Measurements from ENCODE around the gene PKHD1. TPM values are rescaled to one million over a fixed set of nuclear protein-coding genes. Genes with fewer than 3 reads are reported as not detected.

Gene PKHD1
- total and polyA plus RNA-seq, 2 donors = 0.02 to 0.05 TPM

DNA sequence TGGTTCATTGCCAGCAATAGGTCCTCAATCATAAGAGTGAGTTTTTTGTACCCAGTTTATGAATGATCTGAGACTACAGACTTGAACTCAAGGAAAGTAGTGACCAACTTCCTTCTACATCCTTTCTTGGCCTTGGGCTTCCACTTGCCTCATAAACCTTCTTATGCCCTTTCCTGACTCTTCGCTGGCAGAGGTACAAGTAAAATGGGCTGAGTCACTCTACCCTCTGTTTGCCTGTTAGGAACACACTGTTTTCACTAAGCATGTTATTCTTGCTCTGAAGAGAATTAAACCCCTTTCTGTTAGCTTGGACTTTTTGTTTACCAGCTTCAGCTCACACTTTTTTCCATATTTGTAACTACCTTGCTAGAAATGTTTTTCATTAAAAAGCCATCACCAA lies 74.4 kb downstream of the PKHD1 start:
- 51% methylated on average over 1 of the region's 1 CpG for WGBS
- H3K27ac ChIP-seq (ENCODE audit: low read depth in 1 of 2, low read length in 1 of 2) = no peak overlapping the region
- H3K4me1 ChIP-seq (ENCODE audit: control insufficient read depth in 2 of 2, insufficient read depth in 2 of 2, low read length in 2 of 2) = no peaks in the 10 kb centered on the region
- H3K27me3 ChIP-seq (ENCODE audit: control insufficient read depth in 2 of 2, insufficient read depth in 1 of 2, low read length in 1 of 2) = no peaks in the 10 kb centered on the region
- DNase-seq (ENCODE audit: low read depth in 6 of 9, low spot score in 9 of 9) = no peak
- no peaks in the 10 kb centered on the region for H3K36me3 ChIP-seq (ENCODE audit: control insufficient read depth in 2 of 2, insufficient read depth in 2 of 2, low read length in 1 of 2)
- no peak overlapping the region for H3K4me3 ChIP-seq (ENCODE audit: low read length in 2 of 2)
- H3K9me3 ChIP-seq (ENCODE audit: control insufficient read depth in 2 of 2, insufficient read depth in 1 of 2, low read length in 1 of 2) = no peaks in the 10 kb centered on the region

DNA sequence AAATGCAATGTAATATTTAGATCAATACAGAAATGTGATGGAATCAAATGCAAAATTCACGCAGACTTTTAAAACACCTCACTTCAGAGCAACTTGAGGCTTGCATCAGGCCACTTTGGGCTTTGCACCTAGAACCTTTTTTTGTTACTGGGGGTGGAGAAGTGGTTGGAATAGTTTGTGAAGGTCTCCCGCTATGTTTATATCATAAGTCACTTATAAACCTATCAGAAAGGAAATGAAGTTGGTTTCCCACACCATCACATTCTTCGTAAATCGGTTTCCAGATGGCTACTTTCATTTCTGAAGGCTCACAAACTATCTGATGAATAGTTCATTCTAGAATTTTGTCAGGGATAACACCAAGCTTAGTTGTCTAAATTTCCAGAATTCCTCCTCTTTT lies 74.8 kb downstream of the PKHD1 start:
- Histone ChIP-seq H3K36me3 (ENCODE audit: control insufficient read depth in 2 of 2, insufficient read depth in 2 of 2, low read length in 1 of 2) (no peaks in the 10 kb centered on the region), H3K27ac (ENCODE audit: low read depth in 1 of 2, low read length in 1 of 2) (no peak overlapping the region), H3K4me1 (ENCODE audit: control insufficient read depth in 2 of 2, insufficient read depth in 2 of 2, low read length in 2 of 2) (no peaks in the 10 kb centered on the region), H3K4me3 (ENCODE audit: low read length in 2 of 2) (no peak overlapping the region), H3K9me3 (ENCODE audit: control insufficient read depth in 2 of 2, insufficient read depth in 1 of 2, low read length in 1 of 2) (no peaks in the 10 kb centered on the region), H3K27me3 (ENCODE audit: control insufficient read depth in 2 of 2, insufficient read depth in 1 of 2, low read length in 1 of 2) (no peaks in the 10 kb centered on the region)
- WGBS = 95% methylated on average over 4 of the region's 4 CpGs
- DNase-seq (ENCODE audit: low read depth in 6 of 9, low spot score in 9 of 9) = no peak

DNA sequence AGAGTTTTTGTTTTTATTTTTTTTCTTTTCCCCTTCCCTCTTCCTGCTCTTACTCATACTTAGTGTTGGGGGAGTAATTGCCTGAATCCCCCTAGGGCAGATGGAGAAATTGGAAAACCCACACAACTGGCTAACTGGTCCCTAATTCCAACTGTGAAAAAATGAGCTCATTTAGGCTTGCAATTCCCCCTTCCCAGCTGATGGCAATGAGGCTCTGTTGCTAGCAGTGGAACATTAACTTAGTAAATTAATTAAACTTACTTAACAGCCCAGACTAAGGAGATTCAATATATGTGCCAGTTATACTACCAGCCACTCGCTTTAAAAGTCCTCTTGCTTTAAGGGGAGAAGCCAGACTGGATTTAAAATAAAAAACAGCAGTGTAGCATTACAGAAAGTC lies 76.6 kb downstream of the PKHD1 start:
- Histone ChIP-seq H3K27me3 (ENCODE audit: control insufficient read depth in 2 of 2, insufficient read depth in 1 of 2, low read length in 1 of 2) (no peaks in the 10 kb centered on the region), H3K4me3 (ENCODE audit: low read length in 2 of 2) (no peak overlapping the region), H3K36me3 (ENCODE audit: control insufficient read depth in 2 of 2, insufficient read depth in 2 of 2, low read length in 1 of 2) (no peaks in the 10 kb centered on the region), H3K27ac (ENCODE audit: low read depth in 1 of 2, low read length in 1 of 2) (no peak overlapping the region), H3K4me1 (ENCODE audit: control insufficient read depth in 2 of 2, insufficient read depth in 2 of 2, low read length in 2 of 2) (no peaks in the 10 kb centered on the region), H3K9me3 (ENCODE audit: control insufficient read depth in 2 of 2, insufficient read depth in 1 of 2, low read length in 1 of 2) (no peaks in the 10 kb centered on the region)
- DNase-seq (ENCODE audit: low read depth in 6 of 9, low spot score in 9 of 9) = no peak
- WGBS = 90% methylated on average over 1 of the region's 1 CpG

DNA sequence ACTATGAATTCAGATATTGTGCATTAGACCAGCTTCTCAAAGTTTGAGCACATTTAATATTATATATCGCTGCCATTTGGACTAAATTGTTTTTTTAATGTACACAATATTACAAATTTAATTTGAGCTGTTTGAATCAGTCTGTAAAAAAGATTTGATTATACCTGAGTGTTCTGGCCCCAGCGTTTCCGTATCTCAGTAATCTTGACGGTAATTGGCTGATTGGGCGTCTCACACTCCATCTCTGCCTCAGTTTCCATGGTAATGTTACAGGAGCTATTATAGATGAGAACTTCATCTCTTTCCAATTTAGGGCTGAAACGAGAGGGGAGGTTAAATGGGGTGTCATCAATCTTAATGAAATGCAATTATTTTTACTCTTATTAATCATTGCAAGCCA lies 77.3 kb downstream of the PKHD1 start:
- DNase-seq (ENCODE audit: low read depth in 6 of 9, low spot score in 9 of 9) = no peak
- no peaks in the 10 kb centered on the region for H3K36me3 ChIP-seq (ENCODE audit: control insufficient read depth in 2 of 2, insufficient read depth in 2 of 2, low read length in 1 of 2)
- H3K9me3 ChIP-seq (ENCODE audit: control insufficient read depth in 2 of 2, insufficient read depth in 1 of 2, low read length in 1 of 2) = no peaks in the 10 kb centered on the region
- no peak overlapping the region for H3K27ac ChIP-seq (ENCODE audit: low read depth in 1 of 2, low read length in 1 of 2)
- H3K27me3 ChIP-seq (ENCODE audit: control insufficient read depth in 2 of 2, insufficient read depth in 1 of 2, low read length in 1 of 2) = no peaks in the 10 kb centered on the region
- WGBS = 92% methylated on average over 6 of the region's 6 CpGs
- no peaks in the 10 kb centered on the region for H3K4me1 ChIP-seq (ENCODE audit: control insufficient read depth in 2 of 2, insufficient read depth in 2 of 2, low read length in 2 of 2)
- no peak overlapping the region for H3K4me3 ChIP-seq (ENCODE audit: low read length in 2 of 2)

DNA sequence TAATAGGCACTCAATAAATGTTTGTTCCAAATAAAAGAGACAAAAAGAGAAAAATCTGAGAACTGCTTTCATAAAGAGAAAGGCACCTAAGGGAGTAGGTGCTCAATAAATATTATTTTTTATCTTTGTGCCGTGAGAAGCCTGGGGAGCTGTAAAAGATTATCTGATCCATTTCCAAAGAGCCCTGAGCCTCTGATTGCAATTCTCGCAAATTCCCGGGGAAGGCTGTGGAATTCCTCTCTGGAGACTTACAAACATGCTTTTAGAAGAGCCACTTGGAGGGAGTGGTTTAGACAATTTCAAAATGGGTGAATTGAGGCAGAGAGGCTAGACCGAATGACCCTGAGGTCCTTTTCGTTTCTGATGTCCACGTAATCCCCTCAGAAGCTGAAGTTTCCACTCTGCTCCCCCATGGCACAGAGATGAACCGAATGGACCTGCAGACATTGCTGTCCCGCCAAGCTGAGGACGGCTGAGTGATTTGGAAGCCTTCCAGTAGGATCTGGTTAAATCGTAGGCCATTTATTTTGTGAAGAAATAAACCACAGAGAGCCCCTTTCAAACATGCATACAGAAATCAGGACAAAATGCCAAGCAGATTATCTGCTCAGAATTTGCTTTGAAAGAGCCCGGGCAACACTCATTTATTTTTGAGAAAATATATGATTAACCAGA lies 77.8 kb downstream of the PKHD1 start:
- Histone ChIP-seq H3K27me3 (ENCODE audit: control insufficient read depth in 2 of 2, insufficient read depth in 1 of 2, low read length in 1 of 2) (no peaks in the 10 kb centered on the region), H3K36me3 (ENCODE audit: control insufficient read depth in 2 of 2, insufficient read depth in 2 of 2, low read length in 1 of 2) (no peaks in the 10 kb centered on the region), H3K4me3 (ENCODE audit: low read length in 2 of 2) (no peak overlapping the region), H3K9me3 (ENCODE audit: control insufficient read depth in 2 of 2, insufficient read depth in 1 of 2, low read length in 1 of 2) (no peaks in the 10 kb centered on the region), H3K4me1 (ENCODE audit: control insufficient read depth in 2 of 2, insufficient read depth in 2 of 2, low read length in 2 of 2) (no peaks in the 10 kb centered on the region), H3K27ac (ENCODE audit: low read depth in 1 of 2, low read length in 1 of 2) (no peak overlapping the region)
- 85% methylated on average over 11 of the region's 11 CpGs for WGBS
- no peak for DNase-seq (ENCODE audit: low read depth in 6 of 9, low spot score in 9 of 9)

DNA sequence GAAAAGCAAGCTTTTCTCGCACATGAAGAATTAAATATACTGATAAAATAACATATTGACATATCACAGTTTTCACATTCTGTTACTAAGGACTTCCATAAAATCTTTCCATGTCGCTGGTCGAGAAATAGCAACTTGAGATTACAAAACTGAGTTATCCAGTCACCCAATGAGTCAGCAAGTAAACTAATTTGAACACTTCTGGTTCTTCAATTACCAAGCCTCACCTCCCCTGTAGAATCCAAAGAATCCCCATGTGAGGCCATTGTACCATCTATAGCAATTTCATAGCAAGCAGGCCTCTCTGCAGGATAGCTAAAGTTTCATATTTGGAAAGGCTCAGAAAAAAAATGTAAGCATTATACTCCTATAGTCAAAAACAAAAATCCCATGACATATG lies 87.3 kb downstream of the PKHD1 start:
- DNase-seq (ENCODE audit: low read depth in 6 of 9, low spot score in 9 of 9) = no peak
- 94% methylated on average over 3 of the region's 3 CpGs for WGBS
- Histone ChIP-seq H3K27ac (ENCODE audit: low read depth in 1 of 2, low read length in 1 of 2) (no peak overlapping the region), H3K4me3 (ENCODE audit: low read length in 2 of 2) (no peak overlapping the region), H3K36me3 (ENCODE audit: control insufficient read depth in 2 of 2, insufficient read depth in 2 of 2, low read length in 1 of 2) (no peaks in the 10 kb centered on the region), H3K4me1 (ENCODE audit: control insufficient read depth in 2 of 2, insufficient read depth in 2 of 2, low read length in 2 of 2) (no peaks in the 10 kb centered on the region), H3K27me3 (ENCODE audit: control insufficient read depth in 2 of 2, insufficient read depth in 1 of 2, low read length in 1 of 2) (no peaks in the 10 kb centered on the region), H3K9me3 (ENCODE audit: control insufficient read depth in 2 of 2, insufficient read depth in 1 of 2, low read length in 1 of 2) (no peaks in the 10 kb centered on the region)

DNA sequence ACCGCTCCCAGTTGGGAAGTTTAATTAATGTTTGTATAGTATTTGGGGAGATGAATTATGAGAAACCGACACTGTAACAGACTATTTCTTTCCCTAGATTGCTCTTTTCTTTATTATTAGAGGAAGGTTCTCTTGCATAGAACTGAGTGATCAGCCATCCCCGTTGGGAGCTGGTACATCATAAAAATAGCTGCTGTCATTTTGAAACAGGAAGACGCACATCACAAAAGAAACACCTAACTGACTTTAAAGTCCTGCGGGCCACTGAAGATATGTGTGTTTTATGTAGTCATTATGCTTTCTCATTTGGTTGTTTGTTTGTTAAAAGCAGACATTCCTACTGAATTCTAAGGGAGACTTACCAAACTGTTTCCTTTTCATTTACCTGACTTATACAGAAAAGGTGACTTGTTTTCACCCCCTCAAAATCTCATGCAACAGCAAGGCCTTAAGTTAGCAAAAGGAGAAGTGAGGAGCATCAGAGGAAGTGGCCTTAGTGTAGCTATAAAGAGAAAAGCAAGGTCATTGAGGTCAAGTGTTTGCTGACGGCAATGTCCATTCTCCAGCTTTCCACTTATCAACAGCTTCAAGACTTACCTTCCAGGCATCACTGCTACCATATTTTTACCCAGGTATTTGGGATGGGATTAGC lies 91.0 kb downstream of the PKHD1 start:
- H3K4me1 ChIP-seq (ENCODE audit: control insufficient read depth in 2 of 2, insufficient read depth in 2 of 2, low read length in 2 of 2) = no peaks in the 10 kb centered on the region
- no peaks in the 10 kb centered on the region for H3K9me3 ChIP-seq (ENCODE audit: control insufficient read depth in 2 of 2, insufficient read depth in 1 of 2, low read length in 1 of 2)
- no peak overlapping the region for H3K27ac ChIP-seq (ENCODE audit: low read depth in 1 of 2, low read length in 1 of 2)
- no peaks in the 10 kb centered on the region for H3K36me3 ChIP-seq (ENCODE audit: control insufficient read depth in 2 of 2, insufficient read depth in 2 of 2, low read length in 1 of 2)
- WGBS = 91% methylated on average over 6 of the region's 6 CpGs
- H3K4me3 ChIP-seq (ENCODE audit: low read length in 2 of 2) = no peak overlapping the region
- DNase-seq (ENCODE audit: low read depth in 6 of 9, low spot score in 9 of 9) = peak in 1 of 9 donors; percentile 9
- H3K27me3 ChIP-seq (ENCODE audit: control insufficient read depth in 2 of 2, insufficient read depth in 1 of 2, low read length in 1 of 2) = no peaks in the 10 kb centered on the region

DNA sequence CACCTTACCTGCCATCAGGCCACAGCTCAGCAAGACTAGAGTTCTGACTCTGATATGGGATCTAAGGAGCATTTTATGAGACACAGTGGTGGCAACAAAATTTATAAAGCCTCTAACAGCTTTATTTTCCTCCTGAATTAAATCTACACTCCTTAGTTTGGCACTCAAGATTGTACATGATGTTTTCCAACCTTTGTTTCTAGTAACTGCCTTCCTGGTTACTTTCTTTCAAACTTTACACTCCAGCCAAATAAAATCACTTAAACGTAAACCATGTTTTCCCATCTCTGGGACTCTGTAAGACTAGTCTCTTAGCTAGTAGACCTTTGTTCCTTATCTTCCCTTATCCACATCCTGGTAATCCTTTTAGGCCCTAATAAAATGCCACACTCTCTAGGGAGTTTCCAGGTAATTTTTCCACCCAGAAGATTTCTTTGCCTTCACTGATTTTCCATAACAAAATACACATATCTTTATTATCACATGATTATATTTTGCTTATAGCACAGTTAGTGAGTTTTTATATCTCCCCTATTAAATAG lies 92.1 kb downstream of the PKHD1 start:
- no peaks in the 10 kb centered on the region for H3K4me1 ChIP-seq (ENCODE audit: control insufficient read depth in 2 of 2, insufficient read depth in 2 of 2, low read length in 2 of 2)
- H3K27ac ChIP-seq (ENCODE audit: low read depth in 1 of 2, low read length in 1 of 2) = no peak overlapping the region
- H3K9me3 ChIP-seq (ENCODE audit: control insufficient read depth in 2 of 2, insufficient read depth in 1 of 2, low read length in 1 of 2) = no peaks in the 10 kb centered on the region
- no peaks in the 10 kb centered on the region for H3K27me3 ChIP-seq (ENCODE audit: control insufficient read depth in 2 of 2, insufficient read depth in 1 of 2, low read length in 1 of 2)
- no peaks in the 10 kb centered on the region for H3K36me3 ChIP-seq (ENCODE audit: control insufficient read depth in 2 of 2, insufficient read depth in 2 of 2, low read length in 1 of 2)
- 99% methylated on average over 1 of the region's 1 CpG for WGBS
- H3K4me3 ChIP-seq (ENCODE audit: low read length in 2 of 2) = no peak overlapping the region
- DNase-seq (ENCODE audit: low read depth in 6 of 9, low spot score in 9 of 9) = no peak

DNA sequence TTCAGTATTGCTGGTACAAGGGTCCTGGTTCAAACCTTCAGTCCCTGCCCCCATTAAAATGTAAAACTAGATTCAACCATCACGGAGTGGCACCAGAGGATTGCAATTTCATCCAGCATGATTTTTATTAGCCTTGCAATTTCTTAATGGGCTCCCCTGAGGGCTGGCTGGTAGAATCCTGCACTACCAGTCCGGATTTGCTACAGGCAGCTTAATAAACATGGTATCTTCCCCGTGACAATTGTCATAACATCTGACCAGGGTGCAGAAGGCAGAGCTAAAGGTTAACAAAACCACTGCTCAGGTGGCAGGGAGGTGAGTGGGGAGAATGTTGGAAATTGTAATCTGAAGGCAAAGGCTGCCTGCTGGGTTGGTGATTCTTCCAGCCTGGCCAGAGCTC lies 94.5 kb downstream of the PKHD1 start:
- no peak overlapping the region for H3K4me3 ChIP-seq (ENCODE audit: low read length in 2 of 2)
- H3K9me3 ChIP-seq (ENCODE audit: control insufficient read depth in 2 of 2, insufficient read depth in 1 of 2, low read length in 1 of 2) = no peaks in the 10 kb centered on the region
- H3K4me1 ChIP-seq (ENCODE audit: control insufficient read depth in 2 of 2, insufficient read depth in 2 of 2, low read length in 2 of 2) = no peaks in the 10 kb centered on the region
- 84% methylated on average over 3 of the region's 3 CpGs for WGBS
- no peaks in the 10 kb centered on the region for H3K36me3 ChIP-seq (ENCODE audit: control insufficient read depth in 2 of 2, insufficient read depth in 2 of 2, low read length in 1 of 2)
- no peaks in the 10 kb centered on the region for H3K27me3 ChIP-seq (ENCODE audit: control insufficient read depth in 2 of 2, insufficient read depth in 1 of 2, low read length in 1 of 2)
- DNase-seq (ENCODE audit: low read depth in 6 of 9, low spot score in 9 of 9) = no peak
- H3K27ac ChIP-seq (ENCODE audit: low read depth in 1 of 2, low read length in 1 of 2) = no peak overlapping the region
